Skeletal muscle satellite cell (primary cell): ENCODE measurements around the gene PGLYRP2. TPM values are rescaled to one million over a fixed set of nuclear protein-coding genes. Genes with fewer than 3 reads are reported as not detected.

Experiments used
- H3K27me3 ChIP-seq: 2 replicates; pipeline ENCODE4 v1.7.0; 2013; ENCODE audit warnings: low read length; ENCODE audit not compliant: control insufficient read depth, insufficient read depth
- H3K36me3 ChIP-seq: 2 replicates; pipeline ENCODE4 v1.7.0; 2013; ENCODE audit warnings: mild to moderate bottlenecking, control low read depth, low read length; ENCODE audit not compliant: insufficient read depth
- H3K4me1 ChIP-seq: 2 replicates; pipeline ENCODE4 v1.7.0; 2013; ENCODE audit warnings: low read length; ENCODE audit not compliant: control insufficient read depth, insufficient read depth
- H3K4me2 ChIP-seq: 2 replicates; pipeline ENCODE4 v1.7.0; 2013; ENCODE audit warnings: mild to moderate bottlenecking, low read length
- H3K4me3 ChIP-seq: 2 replicates; pipeline ENCODE4 v1.7.0; 2013; ENCODE audit warnings: low read length
- H3K9ac ChIP-seq: 2 replicates; pipeline ENCODE4 v1.7.0; 2013; ENCODE audit warnings: mild to moderate bottlenecking, low read depth, low read length, moderate library complexity
- H3K9me3 ChIP-seq: replicated peaks from 2 replicates; pipeline ENCODE4 v1.7.0; 2013; ENCODE audit warnings: mild to moderate bottlenecking, control low read depth, low read length
- small RNA-seq: library from RNA; depleted of rRNA; stranded (forward); fragments of <200 nt; gene quantifications from one replicate; pipeline ENCODE3, GENCODE V24; 2012

Gene PGLYRP2

DNA sequence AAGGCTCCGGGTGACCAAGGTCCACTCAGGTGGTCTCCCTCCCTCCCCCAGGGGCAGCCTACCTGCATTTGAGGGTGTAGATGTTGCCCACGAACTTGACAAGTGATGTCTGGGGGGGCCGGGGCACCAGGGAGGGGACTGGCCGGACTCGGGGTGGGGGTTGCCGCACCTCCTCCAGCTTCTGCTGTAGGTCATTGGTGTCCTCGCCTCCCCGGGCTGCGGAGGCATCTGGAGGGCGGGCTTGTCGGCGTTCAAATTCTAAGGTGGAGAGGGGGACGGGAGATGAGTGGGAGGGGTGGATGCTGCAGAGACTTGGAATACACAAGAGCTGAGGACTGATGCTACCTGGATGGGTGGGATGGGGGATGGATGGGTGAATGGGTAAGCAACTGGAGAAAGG, 55.2 kb downstream of the PGLYRP2 start:
- Histone ChIP-seq H3K27me3 (no peaks in the 10 kb centered on the region), H3K9me3 (peaks cover 10% of the 10 kb centered on the region), H3K4me3 (no peak overlapping the region), H3K4me1 (peaks cover 7% of the 10 kb centered on the region), H3K9ac (no peak overlapping the region), H3K4me2 (no peak overlapping the region), H3K36me3 (peaks cover 69% of the 10 kb centered on the region)

DNA sequence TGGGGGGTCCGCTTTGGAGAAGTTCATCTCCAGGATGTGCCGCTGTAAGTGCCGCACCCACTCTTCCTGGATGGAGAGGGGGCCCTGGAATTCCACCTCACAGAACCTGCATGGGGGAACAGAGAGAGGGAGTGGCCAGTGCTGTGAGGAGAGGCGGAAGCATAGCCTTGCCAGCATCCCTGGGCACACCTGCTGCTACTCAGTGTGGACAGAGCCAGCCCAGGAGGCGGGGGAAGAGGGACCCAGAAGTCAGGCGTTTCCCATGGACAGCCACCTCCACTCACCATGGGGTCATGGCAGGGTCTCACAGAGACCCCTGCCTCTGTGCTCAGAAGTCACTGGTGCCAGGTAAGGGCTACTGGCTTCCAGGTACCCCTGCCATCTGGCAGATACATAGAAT, 56.2 kb downstream of the PGLYRP2 start:
- Histone ChIP-seq H3K4me3 (no peak overlapping the region), H3K9me3 (peaks cover 10% of the 10 kb centered on the region), H3K27me3 (no peaks in the 10 kb centered on the region), H3K36me3 (peaks cover 62% of the 10 kb centered on the region), H3K9ac (no peak overlapping the region), H3K4me1 (peaks cover 7% of the 10 kb centered on the region), H3K4me2 (no peak overlapping the region)

DNA sequence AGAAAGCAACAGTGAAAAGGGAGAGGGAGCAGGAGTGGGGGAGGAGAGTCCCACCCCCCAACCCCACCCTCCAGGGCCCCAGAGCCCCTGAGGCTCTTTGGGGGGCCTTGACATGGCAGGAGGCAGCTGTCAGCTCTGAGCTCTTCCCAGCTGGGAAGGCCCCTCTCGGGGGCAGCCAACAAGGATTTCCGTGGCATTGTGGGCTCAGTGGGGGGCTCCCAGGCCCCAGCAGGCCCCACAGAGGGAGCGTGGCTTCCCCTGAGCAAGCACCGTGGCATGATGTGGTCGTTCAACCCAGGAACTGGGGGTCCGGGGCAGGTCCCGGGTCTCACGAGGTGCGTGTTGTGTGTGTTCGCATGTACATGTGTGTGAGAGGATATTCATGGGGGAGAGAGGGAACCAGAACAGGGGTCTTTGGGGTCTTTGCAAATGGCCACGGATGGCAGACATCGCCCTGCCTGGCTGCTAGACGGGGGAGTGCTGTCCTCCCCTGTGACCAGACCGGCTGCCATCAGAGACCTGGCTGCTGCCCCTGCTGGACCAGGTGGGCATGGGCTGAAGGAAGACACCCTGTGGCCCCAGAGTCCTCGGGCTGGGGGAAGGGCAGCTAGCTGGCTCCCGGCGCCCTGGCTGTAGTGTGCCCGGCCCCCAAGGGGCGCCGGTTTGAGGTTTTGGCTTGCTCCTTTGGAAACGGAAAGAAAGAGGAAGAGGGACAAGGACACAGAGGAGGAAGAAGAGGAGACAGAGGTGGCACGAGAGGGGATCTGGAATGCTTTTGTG, 56.8 kb downstream of the PGLYRP2 start:
- H3K36me3 ChIP-seq: peaks cover 56% of the 10 kb centered on the region
- peaks cover 10% of the 10 kb centered on the region for H3K9me3 ChIP-seq

GRCh38 chr19:15421721-15422260, 57.5 kb downstream of the PGLYRP2 start:
- Histone ChIP-seq H3K36me3 (peaks cover 50% of the 10 kb centered on the region), H3K4me3 (no peak overlapping the region)

More for the DNA sequence above, 56.8 kb downstream of the PGLYRP2 start:
- Histone ChIP-seq H3K4me2 (no peak overlapping the region), H3K9ac (no peak overlapping the region), H3K4me3 (no peak overlapping the region), H3K4me1 (peaks cover 8% of the 10 kb centered on the region), H3K27me3 (no peaks in the 10 kb centered on the region)

DNA sequence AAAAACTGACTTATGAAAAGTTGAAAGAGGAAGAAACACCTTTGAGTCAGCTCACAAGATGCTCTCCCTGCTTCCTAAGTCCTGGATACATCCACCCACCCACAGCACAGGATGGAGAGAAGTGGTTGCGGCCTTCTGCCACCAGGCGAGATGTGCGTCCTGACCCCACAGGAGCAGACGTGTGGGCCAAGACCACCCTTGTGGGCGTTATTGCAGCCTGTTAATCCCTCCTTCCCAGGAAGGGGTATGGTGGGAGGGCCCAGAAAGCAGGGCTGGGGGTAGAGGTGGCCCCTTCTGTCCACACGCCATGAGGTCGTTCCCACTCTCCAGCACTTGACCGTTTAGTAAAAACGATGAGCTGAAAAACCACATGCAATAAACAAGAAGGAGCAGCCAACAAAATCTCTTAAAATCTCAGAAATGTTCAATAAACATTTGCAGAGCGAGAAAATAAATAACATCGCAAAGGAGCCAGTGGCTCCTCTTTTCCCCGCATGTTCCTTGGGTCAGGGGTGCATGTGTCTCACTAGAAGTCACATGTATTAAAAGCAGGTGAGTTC, 58.1 kb downstream of the PGLYRP2 start:
- Histone ChIP-seq H3K4me3 (no peak overlapping the region), H3K4me2 (no peak overlapping the region), H3K4me1 (peaks cover 18% of the 10 kb centered on the region), H3K36me3 (peaks cover 50% of the 10 kb centered on the region), H3K9ac (no peak overlapping the region), H3K27me3 (no peaks in the 10 kb centered on the region), H3K9me3 (peaks cover 10% of the 10 kb centered on the region)

More at GRCh38 chr19:15421721-15422260, 57.5 kb downstream of the PGLYRP2 start:
- Histone ChIP-seq H3K4me1 (peaks cover 15% of the 10 kb centered on the region), H3K27me3 (no peaks in the 10 kb centered on the region), H3K4me2 (no peak overlapping the region), H3K9ac (no peak overlapping the region), H3K9me3 (peaks cover 10% of the 10 kb centered on the region)

DNA sequence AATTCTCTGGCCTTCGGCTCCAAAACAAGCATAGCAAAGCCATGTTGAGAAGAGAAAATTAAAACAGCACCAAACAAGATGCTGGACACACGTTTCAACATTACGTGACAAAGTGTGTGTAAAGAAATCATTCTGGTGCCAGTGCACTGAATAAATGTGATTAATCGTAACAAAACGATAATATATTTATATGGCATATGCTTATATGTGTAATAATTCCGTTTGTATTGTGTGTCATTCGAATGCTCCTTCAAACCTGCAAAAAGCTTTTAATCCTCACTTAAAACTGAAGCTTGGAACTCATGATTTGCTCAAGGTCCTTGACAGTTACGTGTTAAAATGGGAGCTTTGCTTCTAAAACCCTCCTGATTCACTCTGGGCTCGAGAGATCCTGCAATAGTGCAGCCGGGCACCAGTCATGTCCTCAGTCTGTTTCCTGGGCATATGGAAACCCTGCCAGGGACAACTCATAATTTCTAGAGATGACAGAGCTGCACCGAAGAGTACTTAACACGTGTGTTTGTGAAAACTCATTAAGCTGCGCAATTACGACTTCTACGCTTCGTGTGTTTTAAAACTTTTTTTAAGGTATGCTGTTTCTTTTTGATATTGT, 59.8 kb downstream of the PGLYRP2 start:
- Histone ChIP-seq H3K4me3 (peak overlapping the region; percentile 66), H3K9me3 (peaks cover 10% of the 10 kb centered on the region), H3K9ac (peak overlapping the region; percentile 62)

More for the DNA sequence above, 59.8 kb downstream of the PGLYRP2 start:
- Histone ChIP-seq H3K4me2 (peak overlapping the region; percentile 84), H3K4me1 (peaks cover 18% of the 10 kb centered on the region), H3K27me3 (no peaks in the 10 kb centered on the region), H3K36me3 (peaks cover 49% of the 10 kb centered on the region)

Small RNAs within 50 kb of the gene (small RNA-seq; reads per million reads assigned to genes)
- not detected for gene MIR1470
